ENCODE results near the gene EEF1G.
"Not testable (repeated sequence)": the region's sequence is repeated elsewhere in the genome, so short reads cannot be mapped to it uniquely, and the experiment has no call there.

The EEF1G gene

GRCh38 chr11:62565100-62565802 is 8.4 kb downstream of the EEF1G start:
- peaks cover 26% of the 10 kb centered on the region for H3K36me3 ChIP-seq (ENCODE audit: control insufficient read depth, insufficient read depth, low read length)
- no peak overlapping the region for H3K4me3 ChIP-seq (replicated peaks; ENCODE audit: low read depth, low read length)
- TF ChIP-seq, protein P1, sequence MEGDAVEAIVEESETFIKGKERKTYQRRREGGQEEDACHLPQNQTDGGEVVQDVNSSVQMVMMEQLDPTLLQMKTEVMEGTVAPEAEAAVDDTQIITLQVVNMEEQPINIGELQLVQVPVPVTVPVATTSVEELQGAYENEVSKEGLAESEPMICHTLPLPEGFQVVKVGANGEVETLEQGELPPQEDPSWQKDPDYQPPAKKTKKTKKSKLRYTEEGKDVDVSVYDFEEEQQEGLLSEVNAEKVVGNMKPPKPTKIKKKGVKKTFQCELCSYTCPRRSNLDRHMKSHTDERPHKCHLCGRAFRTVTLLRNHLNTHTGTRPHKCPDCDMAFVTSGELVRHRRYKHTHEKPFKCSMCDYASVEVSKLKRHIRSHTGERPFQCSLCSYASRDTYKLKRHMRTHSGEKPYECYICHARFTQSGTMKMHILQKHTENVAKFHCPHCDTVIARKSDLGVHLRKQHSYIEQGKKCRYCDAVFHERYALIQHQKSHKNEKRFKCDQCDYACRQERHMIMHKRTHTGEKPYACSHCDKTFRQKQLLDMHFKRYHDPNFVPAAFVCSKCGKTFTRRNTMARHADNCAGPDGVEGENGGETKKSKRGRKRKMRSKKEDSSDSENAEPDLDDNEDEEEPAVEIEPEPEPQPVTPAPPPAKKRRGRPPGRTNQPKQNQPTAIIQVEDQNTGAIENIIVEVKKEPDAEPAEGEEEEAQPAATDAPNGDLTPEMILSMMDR (IDR thresholded peaks at IDR 0.05; ENCODE audit: insufficient read depth, low read length, poor library complexity, severe bottlenecking) = no peak
- no peaks in the 10 kb centered on the region for H3K27me3 ChIP-seq (replicated peaks; ENCODE audit: control insufficient read depth, insufficient read depth, low read length)
- no peak for DNase-seq (ENCODE audit: extremely low read depth, insufficient read length)

- not testable (repeated sequence) for DNase-seq (ENCODE audit: extremely low read depth, insufficient read length); H3K4me3 ChIP-seq (replicated peaks; ENCODE audit: low read depth, low read length); H3K27me3 ChIP-seq (replicated peaks; ENCODE audit: control insufficient read depth, insufficient read depth, low read length)
- H3K36me3 ChIP-seq (ENCODE audit: control insufficient read depth, insufficient read depth, low read length) = peaks cover 31% of the 10 kb centered on the region
These were observed 11.9 kb downstream of the EEF1G start for GRCh38 chr11:62561677-62562230.

DNA sequence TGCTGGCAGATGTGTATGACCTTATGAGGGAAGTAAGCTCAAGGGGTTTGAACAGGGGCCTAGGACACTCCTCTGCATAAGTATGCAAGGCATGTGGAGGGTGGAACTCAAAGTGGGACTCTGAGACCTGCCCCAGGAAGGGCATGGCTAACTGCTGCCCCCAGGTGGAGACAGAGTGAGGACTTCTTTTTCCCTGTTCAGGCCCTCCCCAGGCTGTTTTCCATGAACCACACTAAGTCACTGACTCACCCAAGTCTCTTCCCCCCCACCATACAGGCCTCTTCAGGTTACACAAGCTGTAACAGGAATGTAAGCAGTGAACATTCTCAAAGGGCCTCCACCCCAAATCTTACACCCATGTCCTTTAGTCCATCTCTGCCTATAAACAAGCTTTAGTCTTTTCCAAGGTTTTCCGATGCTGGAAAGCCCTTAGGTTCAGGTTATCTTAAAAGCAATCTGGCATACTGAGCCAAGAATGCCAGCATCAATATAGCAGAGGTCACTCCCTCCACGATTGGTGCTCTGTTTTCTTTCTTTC is 13.1 kb downstream of the EEF1G start:
- H3K36me3 ChIP-seq (ENCODE audit: control insufficient read depth, insufficient read depth, low read length) = peaks cover 24% of the 10 kb centered on the region

DNA sequence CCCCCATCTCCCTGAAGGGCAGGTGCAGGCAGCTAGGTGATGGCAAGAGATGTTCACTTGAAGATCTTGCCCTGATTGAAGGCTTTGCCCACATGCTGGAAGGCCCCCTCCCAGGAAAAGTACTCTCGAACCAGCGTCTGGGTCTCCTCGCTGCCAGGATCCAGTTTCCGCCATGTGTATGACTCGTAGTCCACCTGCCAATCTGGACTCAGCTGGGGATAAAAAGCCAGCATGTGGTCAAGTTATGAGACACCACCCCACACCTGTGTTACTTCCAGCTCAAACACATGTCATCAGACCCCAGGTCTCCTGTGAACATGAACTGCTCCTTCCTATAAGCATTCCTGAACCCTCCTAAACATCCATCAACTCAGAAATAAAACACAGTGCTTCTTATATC is 14.1 kb downstream of the EEF1G start:
- not testable (repeated sequence) for H3K4me3 ChIP-seq (replicated peaks; ENCODE audit: low read depth, low read length); H3K27me3 ChIP-seq (replicated peaks; ENCODE audit: control insufficient read depth, insufficient read depth, low read length); DNase-seq (ENCODE audit: extremely low read depth, insufficient read length)
- H3K36me3 ChIP-seq (ENCODE audit: control insufficient read depth, insufficient read depth, low read length) = peaks cover 21% of the 10 kb centered on the region

More for the DNA sequence above, 13.1 kb downstream of the EEF1G start:
- no peaks in the 10 kb centered on the region for H3K27me3 ChIP-seq (replicated peaks; ENCODE audit: control insufficient read depth, insufficient read depth, low read length)
- no peak overlapping the region for H3K4me3 ChIP-seq (replicated peaks; ENCODE audit: low read depth, low read length)
- DNase-seq (ENCODE audit: extremely low read depth, insufficient read length) = no peak
- TF ChIP-seq, protein P1 (IDR thresholded peaks at IDR 0.05; ENCODE audit: insufficient read depth, low read length, poor library complexity, severe bottlenecking) = peak; percentile 73

DNA sequence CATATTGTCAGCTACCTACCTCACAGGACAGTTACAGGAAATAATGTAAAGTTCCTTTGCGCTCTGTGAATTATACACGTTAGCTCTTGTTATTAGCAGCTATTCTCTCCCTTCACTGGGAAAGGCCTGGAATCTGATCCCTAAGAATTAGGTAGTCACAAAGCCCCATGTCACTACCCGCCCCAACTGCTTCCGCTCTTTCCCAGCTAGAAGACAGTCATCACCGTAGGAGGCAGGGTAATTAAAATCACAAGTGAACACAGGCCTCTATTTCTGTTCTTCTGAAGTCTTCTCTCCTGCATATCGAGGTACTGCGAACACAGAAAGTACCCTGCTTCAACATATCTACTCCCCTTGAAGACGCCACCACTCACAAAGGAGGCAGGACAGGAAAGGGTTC is 14.5 kb downstream of the EEF1G start:
- H3K36me3 ChIP-seq (ENCODE audit: control insufficient read depth, insufficient read depth, low read length) = peaks cover 21% of the 10 kb centered on the region
- H3K4me3 ChIP-seq (replicated peaks; ENCODE audit: low read depth, low read length) = no peak overlapping the region
- H3K27me3 ChIP-seq (replicated peaks; ENCODE audit: control insufficient read depth, insufficient read depth, low read length) = no peaks in the 10 kb centered on the region
- no peak for DNase-seq (ENCODE audit: extremely low read depth, insufficient read length)
- TF ChIP-seq, protein P1 (IDR thresholded peaks at IDR 0.05; ENCODE audit: insufficient read depth, low read length, poor library complexity, severe bottlenecking) = no peak

DNA sequence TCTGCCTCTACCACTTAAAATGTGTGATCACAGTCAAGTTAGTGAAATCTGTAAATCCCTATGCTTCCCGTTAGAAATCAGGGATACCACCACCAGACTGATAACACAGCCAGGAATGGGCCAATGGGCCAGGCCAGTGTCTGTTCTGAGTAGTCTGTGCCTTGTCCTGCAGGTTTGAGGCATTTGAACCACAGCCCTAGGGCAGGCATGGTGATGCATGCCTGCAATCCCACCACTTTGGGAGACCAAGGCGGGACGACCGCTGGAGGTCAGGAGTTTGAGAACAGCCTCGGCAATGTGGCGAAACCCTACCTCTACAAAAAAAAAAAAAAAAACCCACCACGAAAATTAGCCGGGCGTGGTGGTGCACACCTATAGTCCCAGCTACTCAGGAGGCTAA is 15.0 kb downstream of the EEF1G start:
- Histone ChIP-seq H3K27me3 (replicated peaks; ENCODE audit: control insufficient read depth, insufficient read depth, low read length) (no peaks in the 10 kb centered on the region), H3K4me3 (replicated peaks; ENCODE audit: low read depth, low read length) (no peak overlapping the region), H3K36me3 (ENCODE audit: control insufficient read depth, insufficient read depth, low read length) (peaks cover 19% of the 10 kb centered on the region)
- DNase-seq (ENCODE audit: extremely low read depth, insufficient read length) = no peak
- TF ChIP-seq, protein P1 (IDR thresholded peaks at IDR 0.05; ENCODE audit: insufficient read depth, low read length, poor library complexity, severe bottlenecking) = no peak

Data from GM06990 (cell line).